Bronchial smooth muscle cell (primary cell): Measurements from ENCODE around the gene PAEP. TPM values are rescaled to one million over a fixed set of nuclear protein-coding genes. Genes with fewer than 3 reads are reported as not detected.

Source experiments
- total RNA-seq: library from RNA; depleted of rRNA; stranded (reverse); fragments of >200 nt; gene quantifications from 2 replicates; pipeline ENCODE4 v1.2.1, GENCODE V29; 2014

Gene PAEP
- not detected in 2 replicates for total RNA-seq

DNA sequence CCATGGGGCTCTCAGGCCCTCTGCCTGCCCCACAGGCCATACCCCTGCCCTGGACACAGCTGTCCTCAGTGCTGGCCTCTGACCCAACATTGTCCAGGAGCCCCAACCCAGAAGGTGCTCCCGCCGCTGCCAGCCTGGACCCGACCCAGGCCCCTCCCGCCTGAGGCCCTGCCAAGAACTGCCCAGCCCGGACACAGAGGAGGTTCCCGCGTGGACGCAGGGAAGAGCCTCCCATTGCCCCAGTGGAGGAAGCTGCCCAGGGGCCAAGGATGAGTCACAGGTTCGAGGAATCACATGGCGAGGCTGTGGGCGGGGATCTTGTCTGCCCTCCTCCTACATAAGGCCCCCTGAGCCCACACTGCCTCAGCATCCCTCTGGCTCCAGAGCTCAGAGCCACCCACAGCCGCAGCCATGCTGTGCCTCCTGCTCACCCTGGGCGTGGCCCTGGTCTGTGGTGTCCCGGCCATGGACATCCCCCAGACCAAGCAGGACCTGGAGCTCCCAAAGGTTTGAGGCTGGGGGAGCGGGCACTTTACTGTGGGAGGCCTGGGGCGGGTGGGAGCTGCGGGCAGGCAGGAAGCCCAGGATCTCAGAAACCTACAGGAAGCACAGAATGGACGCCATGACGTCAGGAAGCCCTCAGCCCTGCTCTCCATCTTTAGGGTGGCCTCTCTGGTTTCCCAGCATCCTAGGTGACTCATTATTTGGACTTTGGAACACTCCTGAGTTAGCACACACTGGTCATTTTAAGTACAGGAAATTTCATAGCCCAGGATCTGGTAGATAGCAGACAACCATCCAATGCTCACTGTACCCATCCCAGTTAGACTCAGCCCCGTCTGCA is at the start of gene PAEP:
PAEP (plus strand) TSS at position 366 of the 844 bp plus-strand sequence.

DNA sequence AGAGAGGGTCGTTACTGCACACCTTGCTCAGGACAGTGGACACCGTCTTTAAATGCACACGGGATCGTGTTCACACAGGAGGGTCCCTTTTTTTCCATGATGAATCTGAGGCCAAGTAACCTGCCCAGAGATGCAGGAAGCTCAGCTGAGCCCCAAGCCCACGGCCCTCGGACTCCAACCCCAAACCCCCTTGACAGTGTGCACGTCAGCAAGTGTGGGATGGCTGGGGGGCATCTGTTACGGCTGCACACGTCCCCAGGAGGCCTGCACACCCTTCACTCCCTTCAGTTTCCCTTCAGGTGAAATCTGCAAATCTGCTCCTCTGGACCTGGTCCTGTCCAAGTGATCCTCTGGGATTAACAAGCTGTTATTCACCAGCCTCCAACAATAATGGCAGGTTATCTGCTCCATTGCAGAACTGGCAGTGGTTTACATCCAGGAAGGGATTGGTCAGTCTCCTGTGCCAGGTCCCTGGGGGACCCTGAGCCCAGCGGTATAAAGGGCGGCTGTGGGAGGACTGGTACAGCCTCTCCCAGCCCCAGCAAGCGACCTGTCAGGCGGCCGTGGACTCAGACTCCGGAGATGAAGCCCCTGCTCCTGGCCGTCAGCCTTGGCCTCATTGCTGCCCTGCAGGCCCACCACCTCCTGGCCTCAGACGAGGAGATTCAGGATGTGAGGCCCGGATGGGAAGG is 40.5 kb upstream of the PAEP start, which contains the start of gene LCN1:
LCN1 (plus strand) TSS at position 525 of the 692 bp plus-strand sequence; CDS start at position 583, 58 bp downstream.

DNA sequence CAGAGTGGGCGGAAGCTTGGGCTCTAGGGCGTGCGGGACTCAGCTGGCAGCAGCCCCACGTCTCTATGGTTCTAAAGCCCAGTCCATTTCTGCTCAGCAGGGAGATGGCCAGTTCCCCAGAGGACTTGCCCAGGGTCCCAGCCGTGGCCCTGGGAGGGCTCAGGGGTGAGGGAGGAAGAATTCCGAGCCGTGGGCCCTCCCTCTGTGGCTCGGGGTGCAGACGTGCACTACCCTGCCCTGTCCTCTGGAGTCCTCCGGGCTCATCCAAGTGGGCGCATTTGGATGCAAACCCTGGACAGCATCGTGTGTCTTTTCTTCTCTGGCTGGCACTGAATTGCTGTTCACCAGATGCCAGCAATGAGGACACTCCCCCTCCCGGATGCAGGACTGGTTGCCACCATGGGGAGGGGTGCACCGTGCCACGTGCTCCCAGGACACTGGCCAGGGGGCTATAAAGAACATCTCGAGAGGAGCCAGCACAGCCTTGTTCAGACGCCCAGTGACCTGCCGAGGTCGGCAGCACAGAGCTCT is 15.8 kb upstream of the PAEP start, which contains the start of gene OBP2A:
OBP2A (plus strand) TSS at position 481 of the 531 bp plus-strand sequence. CDS start 55 bp downstream, outside the sequence.

Other genes starting within 250 kb of the PAEP start
- 5.7 and 6.3 TPM in 2 replicates for gene PPP1R26, start 82.0 kb upstream of the PAEP start, total RNA-seq
- gene MRPS2, start 61.1 kb upstream of the PAEP start, total RNA-seq = 9.9 and 19.1 TPM in 2 replicates
- gene LCN1, start 40.3 kb upstream of the PAEP start, total RNA-seq = not detected in 2 replicates
- gene OBP2A, start 15.6 kb upstream of the PAEP start, total RNA-seq = not detected in 2 replicates
- not detected in 2 replicates for gene GLT6D1, start 77.8 kb downstream of the PAEP start, total RNA-seq
- not detected in 2 replicates for gene LCN9, start 101.6 kb downstream of the PAEP start, total RNA-seq
- gene SOHLH1, start 137.7 kb downstream of the PAEP start, total RNA-seq = not detected in 2 replicates
- gene KCNT1, start 140.4 kb downstream of the PAEP start, total RNA-seq = not detected in 2 replicates